A549 (cell line): ENCODE results near the gene RAPH1.

Source experiments
- CHD4 ChIP-seq: fragments of 200-600 bp; sonication (generic); IDR thresholded peaks from 2 replicates; pipeline ENCODE4 v1.6.1; 2016; ENCODE audit warnings: antibody characterized with exemption, mild to moderate bottlenecking, borderline replicate concordance
- CTCF ChIP-seq: fragments of >200 bp; sonication (Bioruptor Twin); formaldehyde crosslinking; IDR thresholded peaks from 3 replicates; pipeline ENCODE4 v1.5.1; 2016
- EP300 ChIP-seq, 2 experiments: fragments of >200 bp; sonication (Bioruptor Twin); formaldehyde crosslinking; IDR thresholded peaks; 2 replicates in 1 of 2; 3 replicates in 1 of 2; pipeline ENCODE4 v1.6.1; 2016 to 2017
- FOSL2 ChIP-seq, 2 experiments: fragments of 450-650 bp in 1 of 2; fragments of >200 bp in 1 of 2; sonication (Bioruptor Twin) in 1 of 2; formaldehyde crosslinking; IDR thresholded peaks; 2 replicates each; pipeline versions ENCODE4 v1.5.0 to v1.6.1; 2016 to 2020; ENCODE audit warnings: mild to moderate bottlenecking in 1 of 2, moderate library complexity in 1 of 2
- HDAC2 ChIP-seq: fragments of 200-600 bp; sonication (generic); IDR thresholded peaks from 2 replicates; pipeline ENCODE4 v1.6.1; 2016
- JUN ChIP-seq, 2 experiments: fragments of >200 bp; sonication (Bioruptor Twin); formaldehyde crosslinking; IDR thresholded peaks; 2 replicates in 1 of 2; 3 replicates in 1 of 2; pipeline ENCODE4 v1.6.1; 2016 to 2017
- KDM5A ChIP-seq: fragments of 200-600 bp; sonication (generic); IDR thresholded peaks from 2 replicates; pipeline ENCODE4 v1.6.1; 2016; ENCODE audit warnings: antibody characterized with exemption, mild to moderate bottlenecking
- MAX ChIP-seq: IDR thresholded peaks from 2 replicates; pipeline ENCODE4 v1.6.1; 2012
- MAZ ChIP-seq: fragments of 150-350 bp; IDR thresholded peaks from 2 replicates; pipeline ENCODE4 v1.6.1; 2014; ENCODE audit warnings: antibody characterized with exemption, low read depth, low read length, borderline replicate concordance
- POLR2A ChIP-seq: IDR thresholded peaks from 2 replicates; pipeline ENCODE4 v1.6.1; 2012; ENCODE audit warnings: mild to moderate bottlenecking, low read length
- RAD21 ChIP-seq, 2 experiments: fragments of >200 bp in 1 of 2; sonication (Bioruptor Twin) in 1 of 2; formaldehyde crosslinking in 1 of 2; IDR thresholded peaks in 1 of 2; conservative IDR thresholded peaks in 1 of 2; 2 replicates in 1 of 2; 3 replicates in 1 of 2; pipeline ENCODE4 v1.6.1; 2012 to 2018; ENCODE audit warnings: inconsistent platforms in 1 of 2
- REST ChIP-seq: fragments of 200-600 bp; sonication (generic); IDR thresholded peaks from 2 replicates; pipeline ENCODE4 v1.6.1; 2016; ENCODE audit warnings: antibody characterized with exemption, mild to moderate bottlenecking, moderate library complexity
- SMC3 ChIP-seq: fragments of >200 bp; sonication (Bioruptor Twin); formaldehyde crosslinking; IDR thresholded peaks from 3 replicates; pipeline ENCODE4 v1.6.1; 2018; ENCODE audit warnings: inconsistent platforms

GRCh38 chr2:203535078-203535783, at the start of gene RAPH1:
- peak; percentile 27; the same call in 2 of the 3 replicates for TF ChIP-seq CTCF
- peak; percentile 59 for TF ChIP-seq POLR2A
- TF ChIP-seq MAZ = no peak
- no peak for TF ChIP-seq REST
- no peak for TF ChIP-seq EP300 (IDR thresholded peaks at IDR 0.05)
- TF ChIP-seq HDAC2 = no peak
- 0 out of 3 replicates have a peak, but pooled peaks have one; percentile 26 for TF ChIP-seq SMC3
- no peak for TF ChIP-seq FOSL2 (IDR thresholded peaks at IDR 0.05)
- no peak for TF ChIP-seq FOSL2 (CRISPR knock-in tag; IDR thresholded peaks at IDR 0.05)
- TF ChIP-seq JUN (IDR thresholded peaks at IDR 0.05) = peak in 1 of 2 experiments; percentile 85; a peak in 3 of 5 replicates
- no peak for TF ChIP-seq KDM5A
- TF ChIP-seq MAX = peak; percentile 55
- TF ChIP-seq RAD21 (conservative IDR thresholded peaks at IDR 0.05 in 1 of 2, IDR thresholded peaks at IDR 0.05 in 1 of 2) = peak in 1 of 2 experiments; percentile 13; a peak in 1 of 5 replicates
- TF ChIP-seq CHD4 = no peak
